NCI-H82 (cell line): ENCODE data around the gene EWSR1.
A peak's percentile ranks its signal among the peaks of the same experiment; 100 is the strongest.

Source experiments
- DNase-seq: peaks from one replicate; lab custom pipeline; 2025; lab: John Stamatoyannopoulos, UW

The EWSR1 gene

DNA sequence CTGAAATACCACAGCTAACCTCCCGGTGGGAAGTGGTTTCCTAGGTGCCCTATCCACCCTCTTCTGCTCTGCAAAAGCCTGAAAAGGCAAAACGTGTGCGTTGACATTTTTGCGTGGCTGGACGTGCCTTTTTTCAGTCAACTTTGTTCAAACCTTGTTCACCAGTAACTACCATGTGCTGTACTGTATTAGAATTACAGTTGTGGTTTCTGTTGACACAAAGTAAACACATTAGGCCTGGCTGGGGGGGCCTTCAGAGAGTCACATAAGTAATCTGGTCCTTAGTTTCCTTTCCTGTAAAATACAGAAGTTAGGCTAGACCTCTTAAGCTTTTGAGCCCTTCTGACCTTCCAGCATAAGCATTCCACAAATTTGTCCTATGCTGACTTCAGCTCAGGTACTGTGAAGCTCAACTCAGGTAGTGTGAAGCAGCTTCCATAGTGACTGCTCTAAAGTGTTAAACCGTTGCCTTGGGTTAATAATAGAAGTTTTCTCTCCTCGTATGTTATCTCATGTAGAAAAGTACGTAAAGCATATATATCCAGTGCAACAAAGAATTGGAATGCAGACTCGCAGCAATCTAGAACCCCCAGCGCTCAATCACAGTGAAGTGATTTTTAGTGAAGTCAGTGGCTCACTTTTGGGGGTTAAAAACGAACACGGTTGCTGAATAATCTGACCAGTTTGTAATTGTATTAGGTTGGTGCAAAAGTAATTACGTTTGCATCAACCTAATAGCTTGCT, 1.8 kb downstream of the EWSR1 start:
- peak; percentile 18 for DNase-seq

DNA sequence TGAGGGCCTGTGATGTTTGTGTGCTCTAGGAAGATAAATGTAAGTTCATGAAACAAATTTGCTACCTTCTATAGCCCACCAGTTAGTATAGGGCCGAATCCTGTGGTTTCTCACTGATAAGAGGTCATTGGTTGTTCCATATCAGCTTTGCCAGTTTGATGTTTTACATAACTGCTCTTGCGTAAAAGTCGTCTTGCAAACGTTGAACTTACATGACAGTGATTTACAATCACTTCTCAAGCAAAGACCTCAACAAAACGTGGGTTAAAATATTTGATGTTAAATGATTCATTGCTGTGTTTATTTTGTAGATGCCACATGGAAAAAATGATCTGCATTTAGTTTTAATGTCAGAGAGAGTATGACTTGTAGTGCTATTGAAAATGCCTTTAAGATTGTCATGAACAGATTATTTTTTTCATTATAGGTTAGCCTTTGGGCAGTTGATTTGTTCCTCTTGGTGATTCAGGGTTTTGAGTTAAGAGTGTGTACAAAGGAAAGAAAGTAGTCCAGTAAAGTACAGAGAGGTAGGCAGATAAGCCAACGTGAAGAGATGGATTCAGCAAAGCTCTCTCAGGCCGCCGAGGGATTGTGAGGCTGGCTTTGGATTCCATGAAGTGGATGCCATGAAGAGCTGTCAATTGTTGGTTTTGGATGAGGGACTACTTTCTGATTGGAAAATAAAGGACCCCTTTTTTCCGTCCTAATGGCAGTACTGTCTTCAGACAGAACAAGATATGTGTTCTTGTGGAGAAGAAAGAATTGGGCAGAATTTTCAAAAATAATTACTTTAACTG, 2.6 kb downstream of the EWSR1 start:
- DNase-seq: no peak

DNA sequence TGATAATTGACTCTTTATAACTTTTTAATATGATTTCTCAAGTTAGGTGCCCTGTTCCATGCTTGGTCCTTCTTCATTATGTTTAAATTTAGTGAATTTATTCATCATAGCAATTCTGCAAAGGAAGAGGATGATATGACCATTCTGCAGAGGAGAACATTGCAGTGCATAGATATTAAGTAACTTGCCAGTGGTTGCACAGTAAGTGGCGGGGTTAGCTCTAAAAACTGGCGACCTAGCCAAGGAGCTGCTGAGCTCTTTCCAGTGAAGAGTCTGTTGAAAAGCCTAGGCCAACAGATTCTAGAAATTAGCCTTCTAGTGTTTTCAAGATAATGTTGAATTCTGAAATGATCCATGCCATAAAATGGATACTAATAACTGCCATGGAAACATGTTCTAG, 4.6 kb downstream of the EWSR1 start:
- no peak for DNase-seq

DNA sequence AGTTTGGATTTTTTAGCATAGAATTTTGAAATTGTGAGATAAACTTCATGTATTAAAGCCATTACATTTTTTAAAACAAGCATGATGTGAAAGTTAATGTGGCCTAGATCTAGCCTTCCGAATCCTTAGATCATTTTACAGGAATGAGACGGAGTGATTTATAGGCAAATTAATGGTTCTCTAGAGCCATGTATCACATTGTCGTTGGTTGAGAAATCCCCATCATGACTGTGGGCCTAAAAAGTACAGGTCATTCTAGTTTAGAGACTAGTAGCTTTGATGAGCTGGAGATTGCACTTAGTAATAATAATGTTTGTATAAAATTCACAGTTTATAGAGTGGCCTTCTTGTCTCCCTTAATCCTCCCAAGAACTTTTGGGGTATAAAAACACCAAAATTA, 7.1 kb downstream of the EWSR1 start:
- DNase-seq: no peak

DNA sequence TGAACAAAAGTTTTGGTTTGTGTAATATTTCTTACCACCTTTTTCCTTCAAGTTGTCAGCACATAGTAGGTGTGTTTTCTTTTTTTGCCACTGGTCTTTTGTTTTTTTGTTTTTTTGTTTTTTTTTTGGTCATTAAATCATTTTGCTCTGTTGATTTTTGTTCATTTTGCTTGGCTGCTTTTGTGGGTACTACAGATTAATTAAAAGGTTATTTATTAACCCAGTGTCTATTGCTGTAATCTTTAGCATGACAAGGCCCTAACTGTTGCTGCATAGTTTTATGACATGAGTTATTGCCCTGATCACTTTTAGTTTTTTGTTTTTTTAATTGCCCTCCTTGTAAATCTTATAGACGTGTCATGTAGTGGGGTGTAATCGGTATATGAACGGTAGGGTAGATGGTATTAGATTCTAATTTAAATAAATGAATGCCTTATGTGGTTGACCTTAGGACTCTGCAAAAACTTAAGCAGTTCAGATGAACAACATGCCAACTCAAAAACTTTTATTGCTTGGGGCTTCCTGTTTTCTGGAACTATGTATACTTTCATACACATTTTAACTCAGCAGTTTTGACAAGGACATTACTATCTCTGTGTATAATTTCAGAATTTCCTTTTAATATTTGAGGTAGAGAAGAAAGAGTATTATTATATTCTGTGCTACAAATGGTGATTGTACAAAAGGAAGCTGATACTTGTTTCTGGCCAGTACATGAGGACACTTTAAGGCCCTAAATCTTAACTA, 7.9 kb downstream of the EWSR1 start:
- no peak for DNase-seq

DNA sequence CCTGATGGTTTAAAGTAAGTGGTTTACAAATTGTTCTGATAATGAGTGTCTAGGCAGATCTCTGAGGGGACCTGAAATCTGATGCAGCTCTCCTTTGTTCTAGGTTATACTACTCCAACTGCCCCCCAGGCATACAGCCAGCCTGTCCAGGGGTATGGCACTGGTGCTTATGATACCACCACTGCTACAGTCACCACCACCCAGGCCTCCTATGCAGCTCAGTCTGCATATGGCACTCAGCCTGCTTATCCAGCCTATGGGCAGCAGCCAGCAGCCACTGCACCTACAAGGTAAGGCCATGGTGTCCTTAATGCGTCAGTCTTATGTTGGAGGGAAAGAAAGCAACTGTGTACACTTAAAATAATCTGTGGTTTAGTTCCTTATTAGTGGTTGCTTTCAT, 9.9 kb downstream of the EWSR1 start:
- DNase-seq: no peak

DNA sequence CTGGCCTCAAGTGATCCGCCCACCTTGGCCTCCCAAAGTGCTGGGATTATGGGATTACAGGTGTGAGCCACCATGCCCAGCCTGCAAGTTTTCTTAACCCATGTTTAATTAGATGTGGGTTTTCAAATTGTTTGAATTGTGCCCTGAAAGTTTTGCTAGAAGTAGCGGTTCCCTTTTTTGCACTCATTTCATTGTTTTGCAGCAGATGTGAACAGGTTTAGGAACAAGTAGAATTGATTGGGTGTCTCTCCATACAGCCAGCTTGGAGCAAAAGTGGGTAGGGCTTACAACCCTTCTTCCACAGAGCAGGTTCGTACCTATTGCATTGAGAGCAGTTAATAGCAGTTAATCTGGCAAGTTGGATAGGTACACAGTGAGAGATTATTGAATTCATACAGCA, 16.1 kb downstream of the EWSR1 start:
- no peak for DNase-seq

DNA sequence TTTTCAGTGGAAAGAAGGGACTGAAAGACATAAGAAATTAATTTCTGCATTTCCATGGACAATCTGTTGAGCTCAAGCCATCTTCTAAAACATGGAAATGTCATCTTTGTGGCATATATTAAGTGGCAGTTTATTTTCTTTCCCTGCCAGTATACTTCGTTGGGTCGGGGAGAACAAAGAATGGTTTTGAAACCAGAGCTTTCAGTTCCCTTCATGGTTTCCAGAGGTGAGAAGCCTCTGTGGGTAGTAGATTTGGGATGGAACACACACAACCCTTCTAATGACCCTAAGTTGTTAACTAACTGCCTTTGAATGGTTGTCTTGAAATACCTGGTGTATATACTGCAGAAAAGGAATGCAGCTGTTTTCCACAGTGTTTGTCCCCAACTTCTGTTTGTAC, 20.8 kb downstream of the EWSR1 start:
- DNase-seq: no peak

DNA sequence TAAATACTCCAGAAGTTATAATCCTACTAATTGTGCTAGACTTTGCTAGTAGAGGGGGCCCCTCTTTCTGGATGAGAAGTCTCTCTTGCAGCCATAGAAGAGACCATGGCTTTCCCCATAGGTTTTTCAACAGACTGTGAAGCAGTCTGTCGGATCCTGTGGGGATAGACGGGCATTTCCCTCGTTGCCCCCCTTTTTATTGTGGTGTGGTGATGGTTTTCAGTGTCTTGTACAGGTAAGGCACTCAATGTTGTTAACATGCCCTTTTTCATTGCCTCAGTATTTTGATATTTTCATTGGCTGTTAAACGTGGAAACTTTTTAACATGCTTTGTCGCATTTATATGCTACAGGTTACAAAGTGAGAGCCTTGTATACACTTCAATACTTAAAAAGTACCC, 22.0 kb downstream of the EWSR1 start:
- no peak for DNase-seq

DNA sequence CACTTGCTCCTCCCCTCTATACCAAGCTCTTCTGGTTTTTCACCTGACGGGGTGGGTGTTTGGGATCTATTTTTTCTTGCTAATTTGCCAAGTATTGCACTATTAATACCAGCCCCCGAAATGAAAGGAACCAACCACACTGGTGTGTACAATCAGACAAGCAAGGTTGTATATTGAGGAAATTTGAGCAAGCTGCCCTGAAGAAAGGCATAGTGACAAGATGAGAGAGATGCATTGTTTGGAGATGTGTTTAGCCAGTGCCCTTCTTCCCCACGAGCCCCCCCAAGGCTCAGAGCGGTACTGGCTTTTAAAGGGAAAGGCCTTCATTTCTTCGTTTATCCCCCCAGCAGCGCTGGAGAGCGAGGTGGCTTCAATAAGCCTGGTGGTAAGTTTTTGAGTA, 23.1 kb downstream of the EWSR1 start:
- DNase-seq: no peak

DNA sequence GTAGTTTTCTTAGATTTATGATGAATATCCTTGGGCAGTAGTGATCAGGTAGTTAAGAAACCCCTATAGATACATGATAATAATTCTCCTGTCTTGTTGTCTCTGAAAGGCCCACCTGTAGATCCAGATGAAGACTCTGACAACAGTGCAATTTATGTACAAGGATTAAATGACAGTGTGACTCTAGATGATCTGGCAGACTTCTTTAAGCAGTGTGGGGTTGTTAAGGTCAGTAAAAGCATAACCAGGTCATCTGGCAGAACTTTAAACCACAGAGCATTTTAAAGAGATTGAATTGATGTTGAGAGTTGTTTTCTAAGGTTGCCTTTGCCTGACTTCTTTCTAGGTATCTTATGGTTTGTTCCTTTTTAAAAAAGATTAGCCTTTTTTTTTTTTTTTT, 24.3 kb downstream of the EWSR1 start:
- DNase-seq: no peak

DNA sequence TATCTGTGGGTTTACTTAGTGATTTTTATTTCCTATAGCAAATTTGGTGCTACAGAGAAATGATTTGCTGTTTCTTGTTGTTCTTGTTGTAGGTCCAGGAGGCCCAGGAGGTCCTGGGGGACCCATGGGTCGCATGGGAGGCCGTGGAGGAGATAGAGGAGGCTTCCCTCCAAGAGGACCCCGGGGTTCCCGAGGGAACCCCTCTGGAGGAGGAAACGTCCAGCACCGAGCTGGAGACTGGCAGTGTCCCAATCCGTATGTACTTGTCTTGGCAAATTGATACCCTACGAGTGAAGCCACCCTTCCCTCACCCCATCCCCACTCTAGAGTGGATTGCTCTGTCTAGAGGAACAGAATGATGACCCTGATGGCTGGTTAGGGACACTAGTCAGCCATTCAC, 30.6 kb downstream of the EWSR1 start:
- DNase-seq: no peak

DNA sequence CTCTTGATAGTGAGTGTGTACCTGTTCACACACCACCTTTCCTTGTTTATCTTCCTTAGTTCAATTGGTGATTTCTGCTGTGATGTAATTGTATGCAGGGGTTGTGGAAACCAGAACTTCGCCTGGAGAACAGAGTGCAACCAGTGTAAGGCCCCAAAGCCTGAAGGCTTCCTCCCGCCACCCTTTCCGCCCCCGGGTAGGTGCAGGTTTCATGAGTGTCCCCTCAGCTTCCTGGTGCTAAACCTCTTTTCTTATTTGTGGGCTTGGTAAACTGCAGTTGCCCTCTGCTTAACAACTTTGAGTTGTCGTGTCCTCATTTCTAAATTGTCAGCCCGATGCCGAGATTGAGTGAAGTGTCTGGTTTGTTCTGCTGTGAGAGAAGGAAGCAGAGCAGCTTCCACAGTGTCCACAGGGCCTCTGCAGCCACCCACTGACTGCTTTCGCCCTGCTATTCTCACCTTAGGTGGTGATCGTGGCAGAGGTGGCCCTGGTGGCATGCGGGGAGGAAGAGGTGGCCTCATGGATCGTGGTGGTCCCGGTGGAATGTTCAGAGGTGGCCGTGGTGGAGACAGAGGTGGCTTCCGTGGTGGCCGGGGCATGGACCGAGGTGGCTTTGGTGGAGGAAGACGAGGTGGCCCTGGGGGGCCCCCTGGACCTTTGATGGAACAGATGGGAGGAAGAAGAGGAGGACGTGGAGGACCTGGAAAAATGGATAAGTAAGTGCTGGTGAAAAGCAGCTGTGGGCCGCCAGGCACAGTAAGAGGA, 31.2 kb downstream of the EWSR1 start:
- DNase-seq: no peak

DNA sequence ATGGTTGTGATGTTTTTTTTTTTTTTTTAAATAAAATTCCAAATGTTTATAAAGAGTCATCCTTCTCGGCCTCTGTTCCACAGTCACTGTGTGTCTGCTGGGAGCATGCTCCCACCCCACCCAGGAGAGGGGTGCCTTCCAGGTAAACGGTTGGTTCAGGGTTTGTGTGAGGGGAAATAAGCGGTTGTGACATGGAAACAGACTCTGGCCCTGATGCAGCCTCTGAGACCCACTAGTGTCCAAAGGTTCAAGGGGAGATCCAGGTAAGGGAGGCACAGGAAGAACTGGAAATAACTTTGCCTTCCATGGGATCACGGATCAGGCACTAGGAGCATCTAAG, 32.4 kb downstream of the EWSR1 start:
- no peak for DNase-seq

DNA sequence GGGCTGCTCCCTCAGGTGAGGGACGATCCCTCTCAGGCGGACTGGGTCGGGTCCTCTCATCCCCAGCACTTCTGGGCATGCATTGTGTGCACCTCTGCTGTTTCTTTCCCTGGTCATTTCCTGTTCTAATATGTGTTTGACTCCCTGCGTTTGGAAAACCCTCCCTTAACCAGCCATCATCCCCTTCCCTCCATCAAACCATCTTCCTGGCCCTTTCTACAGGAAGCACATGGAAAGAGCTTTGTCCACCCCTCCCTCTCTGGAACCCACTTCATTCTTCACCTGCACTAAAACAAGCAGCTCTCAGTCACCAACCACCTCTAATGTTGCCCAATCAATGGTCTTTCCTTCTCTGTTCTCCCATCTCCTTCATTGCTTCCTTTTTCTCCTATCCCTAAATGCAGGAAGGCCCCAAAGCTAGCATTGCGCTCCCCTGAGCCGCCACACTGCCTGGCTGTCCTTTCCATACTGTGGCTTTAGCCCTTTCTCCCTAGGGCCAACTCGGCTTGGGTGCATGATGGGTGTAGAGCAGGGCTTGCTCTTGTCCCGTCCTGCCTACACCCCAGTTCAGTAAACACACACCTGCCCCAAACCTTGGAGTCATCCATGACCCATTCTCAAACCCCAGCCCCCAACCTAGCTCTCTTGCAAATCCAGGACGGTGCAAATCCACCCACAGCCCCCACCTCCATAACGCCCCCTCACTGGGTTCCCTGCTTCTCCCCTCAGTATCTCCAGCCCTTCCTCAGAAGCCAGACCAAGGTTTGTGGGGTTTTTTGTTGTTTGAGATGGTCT, 32.9 kb downstream of the EWSR1 start:
- peak; percentile 46 for DNase-seq

DNA sequence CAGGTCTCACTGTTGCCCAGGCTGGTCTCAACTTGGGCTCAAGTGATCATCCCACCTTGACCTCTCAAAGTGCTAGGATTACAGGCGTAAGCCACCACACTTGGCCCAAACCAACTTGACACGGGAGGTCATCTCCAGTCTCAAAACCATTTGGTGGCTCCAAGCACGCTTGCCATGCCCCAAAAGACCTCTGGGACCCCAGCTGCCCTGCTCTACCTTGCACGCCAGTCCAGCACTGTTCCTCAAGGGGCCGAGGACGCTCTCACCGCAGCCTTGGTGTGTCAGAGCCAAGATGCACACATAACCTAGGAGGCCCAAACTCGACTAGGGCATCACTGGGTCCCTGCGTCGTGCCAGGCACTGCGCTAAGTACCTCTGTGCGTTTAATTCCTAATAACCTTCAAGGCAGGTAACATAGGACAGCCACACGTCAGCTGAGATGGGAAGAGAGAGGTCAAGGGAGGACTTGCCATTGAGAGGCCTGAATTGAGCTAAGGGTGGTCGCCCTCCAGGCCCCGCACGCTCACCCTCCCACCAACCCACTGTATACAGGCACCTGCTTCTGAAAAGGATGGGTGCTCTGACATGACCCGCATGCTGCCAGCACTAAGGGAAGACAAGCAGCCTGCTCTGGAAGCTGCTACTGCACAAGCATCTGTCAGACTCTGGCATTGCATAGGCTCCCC, 33.8 kb downstream of the EWSR1 start:
- DNase-seq: peak; percentile 32

DNA sequence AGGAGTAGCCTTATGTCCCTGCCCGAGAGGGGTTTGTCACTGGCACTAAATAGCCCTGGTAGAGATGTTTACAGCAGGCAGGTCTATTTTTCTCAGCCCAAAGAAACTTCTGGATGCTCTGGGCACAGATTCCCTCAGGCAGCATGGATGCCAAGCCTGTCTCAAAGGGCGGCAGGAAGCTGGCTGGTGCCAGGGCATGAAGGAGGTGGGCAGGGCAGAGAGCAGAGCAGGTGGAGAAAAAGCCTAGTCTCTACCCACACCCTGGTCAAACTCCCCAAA, 34.3 kb downstream of the EWSR1 start:
- DNase-seq: no peak

DNA sequence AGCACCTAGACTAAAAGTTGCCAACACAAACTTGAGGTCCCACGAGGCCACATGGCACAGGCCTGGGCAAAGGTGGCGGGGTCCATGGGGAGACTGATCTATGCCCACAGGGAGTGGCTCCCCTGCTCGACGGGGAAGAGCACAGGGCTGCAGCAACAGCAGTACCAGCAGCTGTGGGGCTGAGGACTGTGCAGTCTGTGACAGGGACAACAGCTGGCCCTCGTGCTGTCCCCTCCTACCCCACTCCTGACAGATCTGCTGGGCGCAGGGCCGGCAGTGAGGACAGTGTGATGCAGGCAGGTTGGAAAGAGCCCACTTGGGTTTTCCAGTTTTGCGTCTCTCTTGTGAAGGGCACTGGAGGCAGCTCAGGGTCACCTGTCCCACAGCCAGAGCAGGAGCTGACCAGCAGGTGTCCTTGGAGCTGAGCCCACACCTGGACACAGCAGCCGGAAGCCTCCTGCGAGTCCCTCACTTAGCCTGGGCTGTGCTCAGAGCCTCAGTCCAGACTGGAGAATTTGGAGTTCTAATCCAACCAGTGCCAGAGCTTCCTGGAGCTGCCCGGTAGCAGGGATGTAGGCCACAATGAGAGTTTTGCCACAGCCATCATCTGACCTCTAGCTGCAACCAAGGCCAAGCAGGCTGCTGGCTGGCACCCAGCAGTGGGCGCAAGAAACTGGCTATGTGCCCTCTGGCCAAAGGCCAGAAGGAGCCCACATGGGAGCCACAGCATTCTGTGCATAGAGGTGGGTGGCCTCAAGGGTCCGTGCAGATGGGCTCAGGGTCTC, 34.8 kb downstream of the EWSR1 start:
- DNase-seq: peak; percentile 41

DNA sequence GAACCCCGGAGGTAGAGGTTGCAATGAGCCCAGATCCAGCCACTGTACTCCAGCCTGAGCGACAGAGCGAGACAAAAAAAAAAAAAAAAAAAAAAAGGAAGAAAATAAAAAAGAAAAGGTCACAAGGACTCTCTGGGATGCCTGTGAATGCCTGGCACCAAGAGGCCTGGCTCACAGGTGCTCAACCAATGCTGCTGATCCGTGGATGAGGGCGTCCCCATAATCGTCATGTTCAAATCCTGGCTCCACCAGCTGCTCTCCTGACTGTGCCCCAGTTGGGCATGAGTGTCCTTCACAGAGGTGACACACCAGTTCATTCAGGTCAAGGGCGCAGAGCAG, 37.7 kb downstream of the EWSR1 start:
- no peak for DNase-seq

DNA sequence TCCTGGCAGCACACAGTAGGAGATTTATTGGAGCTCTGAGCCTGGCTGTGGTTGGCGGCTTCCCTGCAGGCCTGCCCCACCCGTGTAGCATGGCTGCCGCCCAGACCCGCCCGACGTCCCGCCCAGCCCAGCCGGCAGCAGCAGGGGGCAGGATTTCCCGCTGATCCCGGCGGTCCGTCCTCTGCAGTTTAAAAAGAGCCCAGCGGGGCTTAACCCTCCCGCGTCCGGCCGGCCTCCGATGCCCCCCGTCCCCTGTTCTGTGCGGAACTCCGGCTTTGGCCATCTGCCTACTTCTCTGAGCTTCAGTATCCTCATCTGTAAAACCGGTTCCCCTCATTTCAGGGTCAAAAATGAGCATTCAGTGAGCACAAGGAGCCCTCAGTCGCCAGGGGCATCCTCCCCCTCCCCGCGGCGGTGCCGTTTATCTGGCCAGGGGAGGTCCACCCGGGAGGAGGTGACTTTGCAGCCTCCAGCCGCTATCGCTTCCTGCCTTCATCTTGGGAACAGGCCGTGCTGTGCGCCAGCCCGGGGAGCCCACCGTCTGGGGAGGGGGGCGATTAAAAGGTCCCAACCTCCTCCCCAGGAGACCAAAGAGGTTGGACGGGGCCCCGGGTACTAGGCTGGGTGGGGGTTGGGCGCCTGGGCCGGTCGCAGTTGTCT, 38.2 kb downstream of the EWSR1 start, which contains the start of gene GAS2L1:
TSS of gene GAS2L1 (plus strand) at position 476 of the 660 bp plus-strand sequence. CDS start 1,456 bp downstream, outside the sequence.
- peak; percentile 84 for DNase-seq
